UCSD-AML1 (cell line): Measurements from ENCODE around the gene CRLF3.
"Not testable (repeated sequence)": the region's sequence is repeated elsewhere in the genome, so short reads cannot be mapped to it uniquely, and the experiment has no call there.

Source experiments
- DNase-seq: peaks from one replicate; lab custom pipeline; 2025; ENCODE audit not compliant: unreplicated experiment; lab: John Stamatoyannopoulos, UW

Gene CRLF3

DNA sequence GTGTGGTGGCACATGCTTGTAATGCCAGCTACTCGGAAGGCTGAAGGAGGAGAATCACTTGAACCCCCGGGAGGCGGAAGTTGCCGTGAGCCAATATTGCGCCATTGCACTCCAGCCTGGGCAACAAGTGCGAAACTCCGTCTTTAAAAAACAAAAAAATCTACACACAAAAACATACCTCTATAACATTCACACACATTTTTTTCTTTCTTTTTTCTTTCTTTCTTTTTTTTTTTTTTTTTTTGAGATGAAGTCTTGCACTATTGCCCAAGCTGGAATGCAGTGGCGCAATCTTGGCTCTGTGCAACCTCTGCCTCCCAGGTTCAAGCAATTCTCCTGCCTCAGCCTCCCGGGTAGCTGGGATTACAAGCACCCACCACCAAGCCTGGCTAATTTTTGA, 9.6 kb downstream of the CRLF3 start:
- not testable (repeated sequence) for DNase-seq

DNA sequence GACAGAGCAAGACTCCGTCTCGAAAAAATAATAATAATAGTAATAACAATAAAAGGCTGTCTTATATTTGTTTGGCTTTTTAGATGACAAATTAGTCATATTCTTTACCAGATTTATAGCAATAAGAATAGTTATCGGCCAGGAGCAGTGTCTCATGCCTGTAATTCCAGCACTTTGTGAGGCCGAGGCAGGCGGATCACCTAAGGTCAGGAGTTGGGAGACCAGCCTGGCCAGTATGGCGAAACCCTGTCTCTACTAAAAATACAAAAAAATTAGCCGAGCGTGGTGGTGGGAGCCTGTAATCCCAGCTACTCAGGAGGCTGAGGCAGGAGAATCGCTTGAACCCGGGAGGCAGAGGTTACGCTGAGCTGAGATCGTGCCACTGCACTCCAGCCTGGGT, 10.3 kb downstream of the CRLF3 start:
- DNase-seq: not testable (repeated sequence)

GRCh38 chr17:30812218-30813177, 12.0 kb downstream of the CRLF3 start:
- DNase-seq: no peak

- no peak for DNase-seq
Measured at GRCh38 chr17:30809867-30810266, 14.6 kb downstream of the CRLF3 start.

DNA sequence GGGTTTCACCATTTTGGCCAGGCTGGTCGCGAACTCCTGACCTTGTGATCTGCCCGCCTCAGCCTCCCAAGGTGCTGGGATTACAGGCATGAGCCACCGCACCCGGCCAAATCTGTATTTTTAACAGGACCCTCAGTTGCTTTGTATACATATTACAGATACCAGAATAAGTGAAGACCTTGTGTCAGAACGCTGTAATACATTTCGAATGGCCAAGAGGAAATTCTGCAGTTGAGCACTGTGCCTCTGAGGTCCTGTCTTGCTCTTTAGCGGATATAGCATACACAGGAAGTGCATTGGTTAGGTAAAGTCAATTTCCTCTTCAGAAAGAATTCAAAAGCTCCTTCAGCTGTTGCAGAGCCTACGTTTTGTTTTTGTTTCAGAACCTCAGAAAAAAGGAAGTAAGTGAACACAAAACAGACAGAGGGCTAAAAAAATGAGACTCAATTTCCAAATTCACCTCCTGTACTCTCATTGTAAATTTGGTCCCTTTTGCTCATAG, 15.7 kb downstream of the CRLF3 start:
- DNase-seq: peak; percentile 20

DNA sequence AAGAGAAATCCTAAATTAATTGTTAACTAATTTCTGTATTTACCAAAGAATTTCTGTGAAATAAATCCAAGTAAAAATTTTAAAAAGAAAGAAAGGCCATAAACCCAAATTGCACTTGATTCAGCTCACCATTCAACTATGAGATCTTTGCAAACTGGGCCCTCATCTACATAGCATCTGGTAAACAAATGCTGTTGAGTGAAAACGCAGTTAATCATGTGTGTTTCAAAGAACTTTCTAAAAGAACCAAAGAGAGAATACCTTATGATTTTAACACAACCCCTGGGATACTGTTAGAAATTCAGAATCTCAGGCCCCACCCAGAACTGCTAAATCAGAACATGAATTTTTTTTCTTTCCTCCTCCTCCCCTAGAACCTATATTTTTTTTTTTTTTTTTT, 16.6 kb downstream of the CRLF3 start:
- DNase-seq: no peak

DNA sequence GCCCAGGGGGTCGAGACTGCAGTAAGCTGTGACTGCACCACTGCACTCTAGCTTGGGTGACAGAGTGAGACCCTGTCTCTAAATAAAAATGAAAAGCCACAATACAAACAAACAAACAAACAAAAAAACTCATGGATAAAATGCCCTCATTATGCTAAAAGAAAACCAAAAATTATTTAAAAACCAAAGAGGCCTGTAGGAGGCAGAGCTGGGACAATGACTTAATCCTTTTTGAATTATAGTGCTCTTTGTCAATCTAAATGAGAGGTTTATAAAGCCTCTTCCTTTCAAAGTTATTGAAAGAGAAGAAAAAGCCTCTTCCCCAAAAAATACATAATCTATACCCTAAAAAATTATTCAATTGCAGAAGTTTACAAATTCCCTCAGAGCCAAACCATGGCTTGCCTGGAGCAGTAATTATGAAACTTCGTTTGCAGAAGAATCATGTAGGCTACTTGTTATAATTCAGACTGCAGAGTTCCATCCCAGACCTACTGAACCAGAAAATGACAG, 18.5 kb downstream of the CRLF3 start:
- DNase-seq: no peak

DNA sequence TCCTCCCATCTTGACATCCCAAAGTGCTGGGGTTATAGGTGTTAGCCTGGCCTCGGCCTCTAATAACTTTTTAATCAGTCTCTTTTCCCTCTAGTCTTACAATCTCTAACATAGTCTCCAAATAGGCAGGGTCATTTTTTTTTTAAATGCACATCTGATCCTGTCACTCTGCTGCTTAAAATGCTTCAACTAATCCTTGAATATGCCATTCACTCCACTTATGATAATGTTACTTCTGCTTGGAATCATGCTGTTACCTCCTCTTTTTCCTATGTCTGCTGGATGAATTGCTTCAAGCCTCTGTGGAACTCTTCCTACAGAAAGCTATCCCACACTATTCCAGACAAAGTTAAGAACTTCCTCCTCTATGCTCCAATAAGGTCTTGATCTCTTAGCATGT, 22.8 kb downstream of the CRLF3 start:
- no peak for DNase-seq

DNA sequence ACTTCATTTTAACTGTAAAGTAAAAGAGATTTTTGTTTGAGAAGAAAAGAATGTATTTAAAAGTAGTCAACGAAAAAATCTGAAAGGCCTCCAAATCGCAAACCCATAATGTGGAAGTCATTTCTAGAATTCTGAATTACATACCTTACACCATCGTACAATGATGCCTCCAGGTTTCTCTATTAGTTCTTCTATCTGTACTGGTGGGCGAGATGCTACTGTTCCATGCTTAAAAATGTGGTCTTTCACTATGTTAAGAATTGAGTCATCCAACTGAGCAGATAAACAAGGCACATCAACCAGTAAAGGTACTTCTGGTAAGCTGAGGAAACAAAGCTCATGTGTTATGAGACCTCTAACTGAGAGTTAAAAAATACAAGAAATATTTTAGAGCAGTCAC, 28.5 kb downstream of the CRLF3 start:
- no peak for DNase-seq

GRCh38 chr17:30794372-30794771, 30.1 kb downstream of the CRLF3 start:
- no peak for DNase-seq

- no peak for DNase-seq
Measured at GRCh38 chr17:30793282-30793977, 31.1 kb downstream of the CRLF3 start.

DNA sequence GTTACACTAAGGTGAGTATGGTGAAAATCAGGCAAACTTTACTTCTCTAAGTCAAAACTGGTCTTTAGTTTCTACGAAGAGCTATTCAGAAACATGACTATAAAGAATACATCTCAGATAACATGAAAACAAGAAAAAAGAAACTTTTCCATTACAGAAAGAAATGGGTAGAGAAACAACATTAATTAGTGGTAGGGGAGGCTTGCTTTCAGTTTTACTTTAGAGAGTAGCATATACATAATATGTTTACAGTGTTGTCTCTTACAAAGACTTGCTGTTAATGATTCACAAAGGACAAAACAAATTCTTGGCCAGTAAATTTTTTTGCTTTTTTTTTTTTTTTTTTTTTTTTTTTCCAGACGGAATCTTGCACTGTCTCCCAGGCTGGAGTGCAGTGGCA, 34.2 kb downstream of the CRLF3 start:
- no peak for DNase-seq

- no peak for DNase-seq
Measured at GRCh38 chr17:30788918-30789317, 35.6 kb downstream of the CRLF3 start.

- DNase-seq: no peak
Measured at GRCh38 chr17:30782206-30782605, 42.3 kb downstream of the CRLF3 start.

DNA sequence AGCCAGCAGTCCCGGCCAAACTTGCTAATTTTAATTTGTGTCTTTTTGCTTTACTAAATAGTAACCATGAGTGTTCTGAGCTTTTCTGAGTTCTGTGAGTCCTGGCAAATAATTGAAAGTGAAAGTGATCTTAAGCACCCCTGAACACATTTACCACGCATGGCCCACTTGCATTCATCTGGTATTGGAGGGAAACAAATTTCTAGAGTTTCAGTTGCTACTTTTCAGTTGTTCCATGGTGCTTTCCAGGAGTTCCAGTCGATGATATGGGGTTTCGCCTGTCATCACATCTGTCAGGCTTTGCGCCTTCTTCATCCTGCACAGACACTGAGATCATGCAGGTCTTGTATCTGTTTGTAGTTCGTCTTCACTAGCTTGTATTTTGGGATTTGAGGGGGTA, 44.1 kb downstream of the CRLF3 start:
- no peak for DNase-seq

- DNase-seq: not testable (repeated sequence)
Measured at GRCh38 chr17:30768771-30769170, 55.7 kb downstream of the CRLF3 start.

GRCh38 chr17:30767641-30768404, 56.7 kb downstream of the CRLF3 start:
- not testable (repeated sequence) for DNase-seq

DNA sequence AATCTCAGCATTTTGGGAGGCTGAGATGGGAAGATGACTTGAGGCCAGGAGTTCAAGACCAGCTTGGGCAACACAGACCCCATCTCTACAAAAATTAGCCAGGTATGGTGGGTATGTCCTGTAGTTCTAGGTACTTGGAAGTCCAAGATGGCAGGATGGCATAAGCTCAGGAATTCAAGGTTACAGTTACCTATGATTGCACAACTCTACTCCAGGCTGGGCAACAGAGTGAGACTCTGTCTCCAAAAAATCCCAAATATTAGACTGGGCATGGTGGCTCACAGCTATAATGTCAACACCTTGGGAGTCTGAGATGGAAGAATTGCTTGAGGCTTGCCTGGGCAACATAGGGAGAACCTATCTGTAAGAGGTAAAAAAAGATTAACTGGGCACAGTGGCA, 63.4 kb downstream of the CRLF3 start:
- no peak for DNase-seq

- not testable (repeated sequence) for DNase-seq
Measured at GRCh38 chr17:30753291-30753690, 71.2 kb downstream of the CRLF3 start.

GRCh38 chr17:30750982-30751381, 73.5 kb downstream of the CRLF3 start:
- DNase-seq: not testable (repeated sequence)

GRCh38 chr17:30747621-30748020, 76.9 kb downstream of the CRLF3 start:
- DNase-seq: not testable (repeated sequence)
